Measurements from ENCODE around the gene DIS3L2.
"Not testable (repeated sequence)": the region's sequence is repeated elsewhere in the genome, so short reads cannot be mapped to it uniquely, and the experiment has no call there.

DIS3L2 gene

GRCh38 chr2:232117413-232117812 lies 155.9 kb downstream of the DIS3L2 start:
- no peak for DNase-seq (ENCODE audit: low spot score)

DNA sequence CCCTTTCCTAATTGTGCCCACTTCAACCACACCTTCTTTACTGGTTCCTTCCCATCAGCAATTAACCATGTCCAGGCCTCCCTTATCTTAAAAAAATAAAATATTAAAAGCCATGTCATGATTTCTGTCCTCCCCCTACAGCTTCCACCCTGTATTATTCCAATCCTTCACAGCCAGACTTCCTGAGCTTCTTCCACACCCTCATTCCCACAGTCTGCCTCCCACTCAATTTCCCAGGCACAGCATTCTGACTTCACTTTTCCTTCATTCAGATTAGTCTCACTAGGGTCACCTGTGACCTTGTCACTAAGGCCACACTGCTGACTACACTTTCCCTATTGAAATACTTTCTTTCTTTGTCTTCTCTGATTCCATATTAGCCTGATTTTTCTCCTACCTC lies 159.4 kb downstream of the DIS3L2 start:
- no peak for DNase-seq (ENCODE audit: low spot score)

DNA sequence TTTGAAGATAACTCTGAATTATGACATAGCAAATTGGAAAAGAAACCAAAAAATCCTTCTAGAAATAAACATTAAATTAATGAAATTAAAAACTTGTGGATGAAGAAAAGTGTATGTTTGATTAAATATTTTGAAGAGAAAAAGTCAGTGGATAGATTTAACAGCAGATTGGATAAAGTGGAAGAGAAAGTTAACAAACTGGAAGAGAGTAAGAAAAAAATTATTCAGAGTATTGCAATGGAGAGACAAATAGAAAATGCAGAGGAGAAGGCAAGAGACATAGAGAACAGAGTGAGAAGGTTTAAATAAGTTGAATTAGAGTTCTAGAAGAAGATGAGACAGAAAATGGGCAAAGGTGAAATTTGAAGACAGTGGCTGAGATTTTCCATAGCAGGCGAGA lies 162.8 kb downstream of the DIS3L2 start:
- DNase-seq (ENCODE audit: low spot score), result no peak

DNA sequence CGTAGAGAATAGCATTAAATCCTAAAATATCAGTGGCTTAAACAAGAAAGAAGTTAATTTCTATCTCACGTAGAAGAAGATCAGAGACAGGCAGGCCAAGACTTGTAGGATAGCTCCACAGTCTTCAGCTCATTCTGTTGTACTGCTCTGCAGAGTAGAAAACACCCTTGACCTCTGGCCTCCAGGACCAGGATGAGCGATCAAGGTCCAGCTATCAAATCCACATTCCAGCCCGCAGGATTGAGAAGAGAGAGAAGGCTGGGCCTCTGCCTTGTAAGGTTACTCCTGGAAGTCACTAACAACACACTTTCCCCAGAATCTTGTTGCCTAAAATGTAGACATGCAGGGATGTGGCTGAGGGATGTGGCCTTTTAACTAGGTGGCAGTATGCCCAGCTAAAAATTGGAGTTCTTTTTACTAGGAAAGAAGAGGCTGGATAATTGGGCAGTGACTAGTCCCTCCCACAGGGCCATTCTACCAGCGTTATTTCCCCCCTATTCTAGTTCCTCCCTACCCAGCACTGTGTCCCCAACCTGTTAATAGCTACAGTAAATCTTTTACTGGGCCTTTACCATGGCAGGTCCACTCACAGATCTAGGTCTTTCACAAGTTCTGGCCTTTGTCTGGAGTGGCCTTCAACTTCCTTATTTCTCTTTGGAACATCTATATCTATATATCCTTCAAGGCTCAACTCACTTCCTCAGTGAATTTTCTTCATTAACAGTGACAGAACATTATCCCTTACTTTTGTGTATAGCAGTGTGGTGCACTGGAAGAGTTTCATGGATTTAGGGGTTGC lies 165.0 kb downstream of the DIS3L2 start:
- DNase-seq (ENCODE audit: low spot score), result no peak

DNA sequence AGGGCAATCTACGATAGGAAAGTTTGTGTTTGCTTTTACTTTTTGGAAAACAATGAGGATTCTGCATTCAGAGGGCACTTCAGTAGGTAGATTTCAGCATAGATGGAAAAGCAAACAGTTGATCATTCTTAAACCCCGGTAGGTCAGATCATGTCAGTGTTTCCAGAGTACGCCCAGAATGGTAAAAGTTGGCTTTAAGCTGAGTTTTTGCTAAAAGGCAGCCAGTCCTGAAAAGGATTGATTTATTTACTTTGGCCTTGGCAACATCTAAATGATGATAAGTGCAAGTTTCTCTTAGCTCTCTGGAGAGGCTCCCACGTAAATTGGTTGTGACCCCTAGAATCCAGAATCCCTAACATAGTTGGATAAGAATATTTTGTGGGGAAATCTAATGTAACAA lies 168.0 kb downstream of the DIS3L2 start:
- DNase-seq (ENCODE audit: low spot score), result no peak

GRCh38 chr2:232132181-232132580 lies 170.7 kb downstream of the DIS3L2 start:
- no peak for DNase-seq (ENCODE audit: low spot score)

DNA sequence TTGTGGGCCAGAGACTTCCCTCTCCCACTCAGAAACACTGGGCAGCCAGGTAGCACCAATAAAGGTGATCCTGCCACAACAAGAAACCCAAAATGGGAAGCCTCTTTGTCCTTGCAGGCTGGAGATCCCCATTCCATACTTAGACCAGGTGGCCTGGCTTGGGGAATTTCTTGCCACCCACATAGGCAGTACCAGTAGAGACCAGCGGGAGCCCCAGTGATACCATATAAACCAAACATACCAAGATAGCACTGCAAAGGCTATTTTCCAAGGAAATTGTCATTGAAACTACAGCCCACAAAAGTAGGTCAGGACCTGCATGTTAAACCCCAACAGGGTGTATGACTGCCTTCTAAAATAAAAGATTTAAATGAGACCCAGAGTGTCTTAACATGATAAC lies 171.6 kb downstream of the DIS3L2 start:
- no peak for DNase-seq (ENCODE audit: low spot score)

- DNase-seq (ENCODE audit: low spot score), result no peak
These were observed 173.4 kb downstream of the DIS3L2 start for GRCh38 chr2:232134939-232135338.

DNA sequence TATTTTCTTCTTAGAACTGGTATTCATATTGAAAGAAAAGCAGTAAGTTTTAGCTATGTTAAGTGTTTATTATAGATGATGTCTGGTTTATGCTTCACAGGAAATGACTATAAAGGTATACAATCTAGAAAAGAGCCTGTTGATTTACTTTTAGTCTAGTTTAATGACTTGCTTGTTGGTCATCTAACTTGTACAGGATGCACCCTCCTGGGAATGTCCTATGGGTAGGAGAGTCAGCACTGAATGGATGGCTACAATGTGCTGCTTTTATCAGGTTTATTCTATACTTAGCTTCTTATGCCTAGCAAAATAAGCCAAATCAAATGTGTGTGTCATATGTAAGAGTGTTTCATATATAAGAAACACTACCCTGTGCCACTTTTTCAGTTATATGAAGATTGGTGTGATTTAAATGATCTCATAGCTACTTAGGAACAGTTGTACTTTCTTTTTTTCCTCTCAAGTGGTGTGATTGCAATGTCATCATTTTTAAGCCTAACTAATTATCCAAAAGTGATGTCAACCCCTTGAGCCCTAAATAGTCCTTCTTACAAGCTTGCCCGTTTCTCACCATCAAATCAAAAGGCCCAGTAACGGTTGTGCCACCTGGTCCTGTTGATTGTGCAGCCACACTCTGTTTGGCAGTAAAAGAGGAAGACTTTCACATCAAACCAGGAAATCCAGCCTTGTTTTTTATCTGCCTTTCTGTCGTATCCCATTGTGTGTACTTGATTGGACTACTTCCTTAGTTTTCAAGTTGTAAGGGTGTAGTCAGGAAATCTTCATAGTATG lies 176.0 kb downstream of the DIS3L2 start:
- DNase-seq (ENCODE audit: low spot score), result no peak

DNA sequence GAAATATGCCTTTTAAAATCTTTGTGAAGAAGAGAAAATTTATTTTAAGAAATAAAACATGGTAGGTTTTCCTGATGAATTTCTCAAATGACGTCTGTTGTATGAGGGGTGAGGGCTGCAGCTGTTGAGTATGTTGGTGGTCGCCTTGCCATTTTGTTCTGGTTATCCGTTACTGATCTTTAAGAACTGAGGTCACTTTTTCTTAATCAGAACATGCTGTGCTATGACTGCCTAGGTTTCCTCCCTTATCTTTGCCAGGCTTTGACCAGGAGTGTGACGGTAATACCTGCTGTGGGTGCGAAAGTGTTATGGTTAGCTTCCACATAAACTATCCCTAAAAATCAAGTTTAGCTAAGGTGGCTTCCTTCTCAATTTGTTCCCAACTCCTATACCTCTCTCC lies 176.9 kb downstream of the DIS3L2 start:
- DNase-seq (ENCODE audit: low spot score), result no peak

DNA sequence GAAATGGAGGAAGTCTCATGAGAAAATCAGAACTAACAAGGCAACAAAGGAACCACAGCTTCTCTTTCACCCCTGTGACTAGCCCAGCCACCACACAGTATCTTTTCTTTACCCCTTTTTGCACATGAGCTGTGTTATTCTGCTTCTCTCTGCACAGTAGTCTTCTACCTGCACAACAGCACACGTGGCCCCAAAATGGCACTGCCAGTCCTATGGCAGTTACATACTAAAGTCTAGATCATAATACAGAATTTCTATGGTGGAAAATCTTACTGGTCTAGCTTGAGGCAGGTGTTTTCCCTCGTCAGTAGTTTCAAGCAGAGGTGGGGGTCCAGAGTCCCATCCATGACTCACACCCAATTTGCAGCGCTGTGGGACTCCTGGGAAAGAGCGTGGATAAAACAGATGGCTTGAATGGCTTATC lies 177.7 kb downstream of the DIS3L2 start:
- no peak for DNase-seq (ENCODE audit: low spot score)

DNA sequence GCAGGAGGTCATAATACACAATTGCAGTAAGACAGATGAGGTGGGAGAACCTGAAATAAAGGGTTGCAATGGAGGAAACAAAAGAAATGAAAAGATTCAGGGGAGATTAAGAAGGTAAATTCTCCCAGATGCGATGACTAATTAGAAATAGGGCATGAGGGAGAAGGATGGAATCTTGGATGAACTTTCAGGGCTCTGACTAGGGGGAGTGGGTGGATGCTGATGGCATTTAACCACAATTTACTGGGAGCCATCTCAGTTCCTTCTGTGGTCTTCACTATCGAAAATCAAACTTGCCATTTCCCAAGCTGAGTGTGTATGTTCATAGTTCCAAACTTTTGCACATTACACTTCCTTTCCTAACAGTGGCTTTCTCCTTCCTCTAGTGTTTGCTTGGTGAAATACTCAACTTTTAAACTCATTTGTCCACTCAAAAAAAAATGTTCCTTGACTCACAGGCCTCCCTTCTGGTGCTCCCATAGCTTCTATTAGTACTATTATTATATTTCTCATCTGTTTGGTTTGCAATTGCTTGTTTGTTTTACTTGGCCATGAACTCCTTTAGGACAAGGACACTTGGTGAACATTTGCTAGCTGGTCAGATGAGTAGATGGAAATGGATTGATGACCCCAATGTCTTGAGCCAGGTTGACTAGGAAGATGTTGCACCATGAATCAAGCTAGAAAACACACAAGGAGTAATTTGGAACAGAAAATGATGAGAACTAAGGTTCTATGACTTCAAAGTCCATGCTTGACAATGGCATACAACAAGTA lies 178.5 kb downstream of the DIS3L2 start:
- no peak for DNase-seq (ENCODE audit: low spot score)

DNA sequence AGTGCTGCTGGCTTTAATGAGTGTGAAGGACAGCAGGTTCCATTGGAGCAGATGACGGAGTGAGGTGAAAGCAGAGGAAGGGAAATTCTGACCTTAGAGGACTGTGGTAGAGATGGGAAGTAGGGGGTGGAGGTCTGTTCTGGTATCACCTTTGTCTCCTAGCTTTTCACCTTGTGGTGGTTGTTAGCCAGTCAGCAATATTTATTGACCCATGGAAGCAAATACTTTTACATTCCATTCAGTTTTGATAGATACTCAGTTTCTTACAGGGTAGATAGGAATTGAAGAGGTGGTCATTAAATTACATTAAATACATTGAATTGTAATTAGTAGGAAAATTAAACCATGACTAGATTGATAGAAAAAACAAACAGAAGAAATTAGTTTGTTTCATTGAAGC lies 180.1 kb downstream of the DIS3L2 start:
- no peak for DNase-seq (ENCODE audit: low spot score)

DNA sequence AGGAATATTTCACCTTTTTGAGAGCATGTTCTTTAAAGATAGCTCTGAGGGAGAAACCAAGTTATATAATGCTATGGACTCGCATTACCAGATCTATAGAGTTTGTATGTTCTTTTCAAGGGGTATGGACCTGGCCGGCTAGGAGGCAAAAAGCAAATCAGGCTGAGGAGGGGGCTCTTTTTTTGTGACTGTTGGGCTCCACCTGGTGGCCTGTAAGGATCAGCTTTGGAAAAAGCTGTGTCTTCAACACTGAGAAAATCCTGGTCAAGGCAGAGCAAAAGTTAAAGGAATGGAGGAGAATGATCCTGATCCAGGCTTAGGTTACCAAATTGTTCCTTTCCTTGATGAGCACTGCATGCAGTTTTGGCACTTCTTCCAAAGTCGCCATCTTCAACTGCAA lies 180.5 kb downstream of the DIS3L2 start:
- DNase-seq (ENCODE audit: low spot score), result peak; percentile 39

DNA sequence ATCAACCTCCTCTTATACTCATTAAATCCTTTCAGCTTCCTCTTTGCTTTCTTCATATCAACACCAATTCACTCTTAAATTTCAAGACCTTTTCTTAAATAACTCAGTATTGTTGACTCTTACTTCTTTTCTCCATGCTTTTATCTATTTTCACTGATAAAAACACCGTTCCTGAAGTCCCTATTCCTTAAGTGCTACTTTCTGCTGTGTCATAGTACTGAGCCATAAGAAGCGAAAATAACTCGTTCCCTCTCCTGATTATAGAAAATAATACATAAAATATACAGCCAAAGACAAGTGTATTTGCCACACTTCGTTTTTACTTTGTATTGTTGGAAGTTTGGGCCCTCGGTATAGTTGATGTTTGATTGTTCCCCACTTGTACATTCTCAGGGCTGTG lies 181.0 kb downstream of the DIS3L2 start:
- DNase-seq (ENCODE audit: low spot score), result no peak

- peak; percentile 28 for DNase-seq (ENCODE audit: low spot score)
These were observed 184.8 kb downstream of the DIS3L2 start for GRCh38 chr2:232146294-232146693.

GRCh38 chr2:232147440-232148077 lies 186.0 kb downstream of the DIS3L2 start:
- no peak for DNase-seq (ENCODE audit: low spot score)

- DNase-seq (ENCODE audit: low spot score), result no peak
These were observed 200.7 kb downstream of the DIS3L2 start for GRCh38 chr2:232162187-232162586.

DNA sequence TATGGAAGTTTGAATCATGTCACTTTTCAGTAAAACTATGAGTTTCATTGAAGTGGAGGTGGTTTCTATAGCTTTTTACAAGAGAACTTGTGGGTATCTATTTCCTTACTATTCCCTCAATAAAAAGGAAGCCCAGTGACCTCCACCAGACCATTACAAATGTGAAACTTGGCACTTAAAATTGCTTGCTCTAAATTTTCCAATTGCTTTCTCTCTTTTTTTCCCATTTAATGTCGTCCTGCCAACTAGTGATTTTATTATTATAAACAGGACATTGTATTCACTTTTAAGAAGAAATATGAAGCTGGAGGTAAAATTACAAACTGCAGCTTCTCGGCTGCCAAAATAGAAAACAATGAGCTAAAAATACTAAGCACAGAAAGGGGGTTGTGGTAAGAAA lies 208.9 kb downstream of the DIS3L2 start:
- DNase-seq (ENCODE audit: low spot score), result no peak

DNA sequence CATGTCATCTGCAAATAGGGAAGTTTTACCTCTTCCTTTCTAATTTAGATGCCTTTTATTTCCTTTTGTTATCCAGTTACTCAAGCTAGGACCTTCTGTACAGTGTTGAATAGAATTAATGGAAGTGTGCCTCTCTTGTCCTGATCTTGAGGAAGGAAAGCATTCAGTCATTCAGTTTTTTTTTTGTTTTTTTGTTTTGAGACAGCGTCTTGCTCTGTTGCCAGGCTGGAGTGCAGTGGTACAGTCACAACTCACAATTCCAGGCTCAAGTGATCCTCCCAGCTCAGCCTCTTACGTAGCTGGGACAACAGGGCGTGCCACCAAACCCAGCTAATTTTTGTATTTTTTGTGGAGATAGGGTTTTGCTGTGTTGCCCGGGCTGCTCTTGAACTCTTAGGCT lies 213.1 kb downstream of the DIS3L2 start:
- DNase-seq (ENCODE audit: low spot score), result no peak

DNA sequence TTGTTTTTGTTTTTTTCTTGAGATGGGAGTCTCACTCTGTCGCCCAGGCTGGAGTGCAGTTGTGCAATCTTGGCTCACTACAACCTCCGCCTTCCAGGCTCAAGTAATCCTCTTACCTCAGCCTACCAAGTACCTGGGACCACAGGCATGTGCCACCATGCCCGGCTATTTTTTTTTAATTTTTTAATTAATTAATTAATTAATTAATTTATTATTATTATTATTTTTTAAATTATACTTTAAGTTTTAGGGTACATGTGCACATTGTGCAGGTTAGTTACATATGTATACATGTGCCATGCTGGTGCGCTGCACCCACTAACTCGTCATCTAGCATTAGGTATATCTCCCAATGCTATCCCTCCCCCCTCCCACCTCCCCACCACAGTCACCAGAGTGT lies 215.1 kb downstream of the DIS3L2 start:
- DNase-seq (ENCODE audit: low spot score), result not testable (repeated sequence)

DNA sequence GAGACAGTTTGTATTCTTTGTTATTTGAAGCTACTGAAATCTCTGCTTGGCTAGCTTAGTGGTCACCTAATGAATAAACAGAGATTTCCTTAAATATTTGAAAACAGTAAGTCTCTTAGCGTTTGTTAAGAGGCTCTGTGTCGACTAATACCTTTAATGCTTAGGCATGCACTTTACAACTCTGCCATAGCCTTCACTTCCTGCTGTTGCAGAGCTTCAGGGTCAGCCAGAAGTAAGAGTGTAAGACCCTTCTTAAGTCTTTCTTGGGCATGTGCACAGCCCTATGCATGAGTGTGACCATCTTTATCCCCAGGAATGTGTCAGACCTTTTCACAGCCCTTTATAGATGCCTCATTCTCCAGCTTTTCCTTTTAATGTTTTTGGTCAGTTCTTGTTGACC lies 221.8 kb downstream of the DIS3L2 start:
- DNase-seq (ENCODE audit: low spot score), result no peak
